Stimulated activated CD8-positive, alpha-beta memory T cell treated with anti-CD3 and anti-CD28 coated beads, Interleukin-15, amount 100 ng/mL, for 1 hour (primary cell): ENCODE data around the gene GGPS1.
A peak's percentile ranks its signal among the peaks of the same experiment; 100 is the strongest.
"Not testable (repeated sequence)": the region's sequence is repeated elsewhere in the genome, so short reads cannot be mapped to it uniquely, and the experiment has no call there.

ENCODE experiments used
- DNase-seq: peaks from one replicate; pipeline ENCODE4 v3.0.0-alpha.2; 2020; ENCODE audit warnings: low read depth

Gene GGPS1

DNA sequence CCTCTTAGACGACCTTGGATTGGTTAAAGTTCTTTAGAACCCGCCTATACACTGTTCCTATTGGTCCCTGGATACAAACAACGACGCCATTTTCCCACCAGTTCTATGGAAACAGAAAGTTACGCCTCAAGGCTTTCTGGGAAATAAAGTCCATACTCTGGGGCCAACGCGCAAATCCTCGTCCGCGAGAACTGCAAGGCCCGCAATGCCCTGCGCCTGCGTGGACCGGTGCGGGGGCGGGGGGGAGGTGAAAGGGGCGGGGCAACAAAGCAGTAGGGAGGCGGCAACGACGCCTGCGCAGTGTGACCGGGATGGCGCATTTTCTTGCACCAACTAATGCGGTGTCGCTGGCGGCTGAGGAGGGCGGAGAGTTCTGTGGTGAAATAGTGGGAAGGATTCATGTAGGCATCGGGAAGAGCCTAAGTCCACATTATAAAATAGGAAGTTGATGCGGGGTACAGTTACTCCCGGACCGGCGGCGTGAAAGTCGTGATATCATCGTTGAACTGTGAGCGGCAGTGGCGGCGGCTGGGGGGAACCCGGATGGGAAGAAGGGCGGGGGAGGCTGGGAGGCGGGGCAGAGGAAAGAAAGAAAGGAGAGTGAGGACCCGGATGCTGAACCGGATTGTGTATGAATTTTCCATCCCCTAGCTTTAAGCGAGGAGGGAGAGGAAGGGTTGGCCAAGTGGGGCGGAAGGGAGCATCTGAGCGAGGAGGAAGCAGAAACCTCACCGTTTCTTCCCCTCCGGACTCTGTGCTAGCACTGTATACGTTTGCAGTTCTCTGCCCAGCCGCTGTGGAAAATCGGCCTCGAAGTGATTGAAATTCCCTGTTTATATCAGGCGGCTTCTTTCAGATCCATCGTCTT, at the start of gene GGPS1:
Gene GGPS1 (plus strand): TSS at position 300 of the 868 bp plus-strand sequence. CDS start 6,695 bp downstream, outside the sequence.
- DNase-seq = peak; percentile 99

DNA sequence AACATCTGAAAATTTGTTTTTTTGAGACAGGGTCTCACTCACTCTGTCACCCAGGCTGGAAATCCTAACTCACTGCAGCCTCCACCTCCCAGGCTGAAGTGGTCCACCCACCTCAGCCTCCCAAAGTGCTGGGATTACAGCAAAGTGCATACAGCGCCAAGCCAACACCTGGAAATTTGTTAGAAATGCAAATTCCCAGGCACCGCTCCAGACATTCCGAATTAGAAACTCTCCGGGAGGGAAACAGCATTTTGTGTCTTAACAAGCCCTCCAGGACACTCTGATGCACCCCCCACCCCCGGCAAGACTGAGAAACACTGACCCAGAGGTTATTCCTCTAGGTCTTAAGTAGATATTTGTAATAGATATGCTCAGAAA, 49.5 kb upstream of the GGPS1 start:
- no peak for DNase-seq

DNA sequence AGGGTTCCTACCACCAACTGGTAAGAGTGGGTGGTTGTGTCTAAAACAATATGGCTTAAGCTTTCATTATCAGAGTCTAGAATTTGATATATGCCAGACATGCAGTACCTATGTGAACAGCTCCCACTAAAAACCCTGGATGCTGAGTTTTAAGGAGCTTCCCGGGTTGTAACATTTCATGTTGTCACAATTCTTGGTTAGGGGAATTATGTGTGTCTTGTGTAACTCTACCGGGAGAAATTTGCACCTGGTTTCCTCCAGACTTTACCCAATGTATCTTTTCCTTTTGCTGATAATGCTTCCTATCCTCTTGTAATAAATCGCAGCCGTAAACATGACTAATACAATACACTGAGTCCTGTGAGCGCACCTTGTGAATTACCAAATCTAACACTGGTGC, 48.7 kb upstream of the GGPS1 start:
- no peak for DNase-seq

DNA sequence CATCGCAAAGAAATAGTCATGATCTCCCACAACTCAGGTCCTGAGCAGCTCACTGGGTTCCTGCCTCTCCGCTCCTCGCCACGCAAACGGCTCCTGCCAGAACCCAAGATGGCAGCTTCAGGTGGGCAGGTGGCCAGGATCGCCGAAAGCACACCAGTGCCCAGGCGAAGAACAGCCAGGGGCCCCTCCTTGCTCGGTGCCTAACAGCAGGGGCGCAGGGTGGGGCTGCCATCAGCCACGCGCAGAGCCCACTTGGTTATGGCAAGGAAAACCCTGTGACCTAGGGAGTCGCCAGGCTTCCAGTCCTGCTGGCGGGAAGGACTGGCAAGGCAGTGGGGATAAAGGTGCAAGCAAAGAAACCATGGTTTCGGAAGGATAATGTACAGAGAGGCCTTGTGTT, 47.9 kb upstream of the GGPS1 start:
- DNase-seq = no peak

DNA sequence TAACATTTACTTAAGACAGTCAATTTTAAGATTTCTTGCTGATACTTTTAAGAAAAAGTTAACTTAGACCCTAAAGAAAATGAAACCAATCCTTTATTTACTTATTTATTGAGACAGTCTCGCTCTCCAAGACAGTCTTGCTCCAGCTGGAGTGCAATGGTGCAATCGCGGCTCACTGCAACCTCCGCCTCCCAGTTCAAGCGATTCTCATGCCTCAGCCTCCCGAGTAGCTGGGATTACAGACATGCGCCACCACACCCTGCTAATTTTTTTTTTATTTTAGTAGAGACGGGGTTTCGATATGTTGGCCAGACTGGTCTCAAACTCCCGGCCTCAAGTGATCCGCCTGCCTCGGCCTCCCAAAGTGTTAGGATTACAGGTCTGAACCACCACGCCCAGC, 44.7 kb upstream of the GGPS1 start:
- not testable (repeated sequence) for DNase-seq

DNA sequence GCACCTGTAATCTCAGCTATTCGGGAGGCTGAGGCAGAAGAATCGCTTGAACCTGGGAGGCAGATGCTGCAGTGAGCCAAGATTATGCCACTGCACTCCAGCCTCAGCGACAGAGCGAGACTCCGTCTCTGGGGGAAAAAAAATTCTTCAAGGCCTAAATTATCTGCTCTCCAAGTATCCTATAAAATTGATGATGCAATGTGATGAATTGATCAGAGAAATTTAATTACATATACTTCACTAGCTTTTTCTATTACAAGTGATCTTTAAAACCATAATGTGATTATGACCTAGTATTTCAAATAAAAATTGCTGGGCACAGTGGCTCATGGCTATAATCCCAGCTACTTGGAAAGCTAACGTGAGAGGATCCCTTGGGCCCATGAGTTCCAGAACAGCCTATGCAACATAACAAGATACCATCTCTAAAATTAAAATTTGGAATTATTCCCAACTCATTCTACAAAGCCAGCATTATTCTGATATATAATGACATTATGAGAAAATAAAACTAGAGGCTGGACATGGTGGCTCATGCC, 44.1 kb upstream of the GGPS1 start:
- no peak for DNase-seq

DNA sequence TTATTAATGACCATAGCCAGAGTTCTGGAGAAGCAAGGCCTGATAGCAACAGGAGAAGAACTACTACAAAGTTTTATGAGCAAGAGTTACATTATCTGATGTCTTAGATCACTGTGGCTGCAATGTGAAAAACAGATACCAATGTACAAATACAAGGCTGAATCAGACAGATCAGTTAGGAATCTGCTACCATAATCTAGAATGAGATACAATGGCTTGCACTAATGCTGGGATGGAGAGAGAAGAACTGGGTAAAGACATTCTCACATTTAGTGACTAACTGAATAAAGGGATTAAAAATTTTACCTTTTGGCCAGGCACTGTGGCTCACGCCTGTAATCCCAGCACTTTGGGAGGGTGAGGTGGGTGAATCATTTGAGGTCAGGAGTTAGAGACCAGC, 41.7 kb upstream of the GGPS1 start:
- DNase-seq = no peak

DNA sequence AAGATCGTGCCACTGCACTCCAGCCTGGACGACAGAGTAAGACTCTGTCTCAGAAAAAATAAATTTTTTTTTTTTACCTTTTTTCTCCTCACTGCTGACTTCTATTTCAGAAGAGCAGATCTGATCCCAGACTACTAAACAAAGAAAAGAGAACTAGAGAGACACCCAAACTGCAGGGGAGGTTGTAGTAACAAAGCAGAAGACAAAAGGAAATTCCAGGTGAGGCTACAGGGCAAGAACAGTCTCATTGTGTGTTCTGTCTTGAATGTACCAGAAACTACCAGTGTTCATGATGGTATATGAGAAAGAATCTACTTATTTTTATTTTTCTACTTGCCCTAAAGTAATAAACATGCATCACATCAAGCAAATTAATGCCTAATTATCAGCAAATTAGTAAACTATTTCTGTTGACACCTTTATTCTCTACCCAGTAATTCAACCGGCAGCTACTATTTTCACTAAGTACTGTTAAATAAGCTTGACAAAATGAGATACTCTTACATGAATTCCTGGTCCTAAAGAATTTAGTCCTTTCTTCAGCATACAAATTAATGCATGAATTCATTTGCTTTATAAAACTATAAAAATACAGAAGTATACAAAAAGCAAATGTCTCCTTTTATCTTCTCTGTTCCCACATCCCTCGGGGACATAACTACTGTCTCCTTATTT, 41.0 kb upstream of the GGPS1 start:
- DNase-seq = no peak

DNA sequence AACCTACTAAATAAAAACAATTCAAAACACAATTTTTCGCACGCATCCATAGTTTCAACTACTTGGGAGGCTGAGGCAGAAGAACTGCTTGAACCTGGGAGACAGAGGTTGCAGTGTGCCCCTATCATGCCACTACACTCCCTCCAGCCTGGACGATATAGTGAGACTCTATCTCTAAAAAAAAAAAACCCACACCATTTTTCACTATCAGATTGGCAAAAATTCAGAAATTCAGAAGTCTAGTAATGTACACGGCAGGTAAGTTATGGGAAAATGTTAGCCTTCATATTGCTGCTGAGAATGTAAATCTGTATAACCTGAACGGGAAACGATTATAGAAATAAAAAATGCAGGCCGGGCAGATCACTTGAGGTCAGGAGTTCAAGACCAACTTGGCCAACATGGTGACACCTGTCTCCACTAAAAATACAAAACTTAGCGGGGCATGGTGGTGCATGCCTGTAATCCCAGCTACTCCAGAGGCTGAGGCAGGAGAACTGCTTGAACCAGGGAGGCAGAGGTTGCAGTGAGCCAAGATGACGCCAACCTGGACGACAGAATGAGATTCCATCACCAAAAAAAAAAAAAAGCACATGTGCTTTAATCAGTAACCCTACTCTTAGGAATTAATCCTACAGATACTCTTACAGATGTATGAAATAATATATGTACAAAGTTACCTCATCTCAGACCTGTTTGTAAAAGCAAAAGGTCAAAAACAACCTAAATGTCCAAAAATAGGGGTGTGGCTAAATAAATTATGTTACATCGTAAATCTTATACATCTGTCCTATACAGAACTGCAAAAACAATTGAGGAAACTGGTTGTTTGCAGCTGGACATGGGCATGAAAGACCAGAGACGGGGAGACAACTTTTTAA, 38.3 kb upstream of the GGPS1 start:
- DNase-seq = no peak

DNA sequence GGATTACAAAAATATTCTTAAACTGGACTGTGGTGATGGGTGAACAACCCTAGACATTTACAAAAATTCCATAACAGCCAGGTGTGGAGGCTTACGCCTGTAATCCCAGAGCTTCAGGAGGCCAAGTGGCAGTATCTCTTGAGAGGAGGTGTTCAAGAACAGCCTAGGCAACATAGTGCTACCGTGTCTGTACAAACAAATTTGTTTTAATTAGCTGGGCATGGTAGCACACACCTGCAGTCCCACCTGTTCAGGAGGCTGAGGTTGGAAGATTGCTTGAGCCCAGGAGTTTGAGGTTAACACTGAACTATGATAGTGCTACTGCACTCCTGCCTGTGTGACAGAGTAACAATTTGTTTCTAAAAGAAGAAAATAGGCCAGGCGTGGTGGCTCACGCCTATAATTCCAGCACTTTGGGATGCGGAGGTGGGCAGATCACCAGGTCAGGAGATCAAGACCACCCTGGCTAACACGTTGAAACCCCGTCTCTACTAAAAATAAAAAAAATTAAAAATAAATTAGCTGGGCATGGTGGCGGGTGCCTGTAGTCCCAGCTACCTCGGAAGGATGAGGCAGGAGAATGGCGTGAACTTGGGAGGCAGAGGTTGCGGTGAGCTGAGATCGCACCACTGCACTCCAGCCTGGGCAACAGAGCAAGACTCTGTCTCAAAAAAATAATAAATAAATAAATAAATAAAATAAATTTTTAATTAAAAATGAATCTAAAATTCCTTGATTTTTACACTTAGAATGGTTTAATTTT, 37.4 kb upstream of the GGPS1 start:
- DNase-seq = no peak

DNA sequence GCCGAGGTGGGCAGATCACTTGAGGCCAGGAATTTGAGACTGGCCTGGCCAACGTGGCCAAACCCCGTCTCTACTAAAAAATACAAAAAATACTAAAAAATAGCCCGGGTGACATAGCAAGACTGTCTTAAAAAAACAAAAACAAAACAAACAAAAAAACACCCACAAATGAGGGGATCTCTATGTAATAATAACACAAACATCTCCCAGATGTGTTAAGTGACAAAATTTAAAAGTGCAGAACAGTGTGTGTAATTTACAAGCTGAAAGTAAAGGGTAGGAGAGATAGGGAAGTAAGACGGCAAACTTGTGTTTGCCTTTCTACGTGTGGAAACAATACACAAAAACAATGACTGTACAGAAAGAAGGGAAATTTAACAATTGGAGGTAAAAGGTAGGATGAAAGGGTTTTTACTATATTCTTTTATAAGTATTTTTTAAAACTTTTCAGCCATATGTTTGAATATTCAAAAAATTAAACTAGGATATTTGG, 36.7 kb upstream of the GGPS1 start:
- DNase-seq = no peak

DNA sequence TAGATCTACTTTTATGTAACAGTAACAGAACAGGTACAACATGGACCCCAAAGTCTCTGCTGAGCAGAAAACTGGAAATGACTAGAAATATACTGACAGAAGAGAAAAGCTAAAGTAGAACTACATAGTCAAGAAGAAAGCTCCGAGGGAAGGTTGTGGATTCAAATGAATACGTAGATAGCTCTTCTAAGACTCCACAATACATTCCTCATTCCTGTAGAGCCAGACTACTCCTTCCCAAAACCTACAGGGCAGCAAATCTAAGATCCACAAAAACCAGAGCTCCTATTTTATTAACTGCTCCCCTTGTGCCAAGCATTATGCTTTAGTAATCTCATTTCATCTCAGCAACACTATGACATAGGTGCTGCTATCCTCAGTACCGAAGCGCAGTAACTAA, 35.6 kb upstream of the GGPS1 start:
- DNase-seq = no peak

DNA sequence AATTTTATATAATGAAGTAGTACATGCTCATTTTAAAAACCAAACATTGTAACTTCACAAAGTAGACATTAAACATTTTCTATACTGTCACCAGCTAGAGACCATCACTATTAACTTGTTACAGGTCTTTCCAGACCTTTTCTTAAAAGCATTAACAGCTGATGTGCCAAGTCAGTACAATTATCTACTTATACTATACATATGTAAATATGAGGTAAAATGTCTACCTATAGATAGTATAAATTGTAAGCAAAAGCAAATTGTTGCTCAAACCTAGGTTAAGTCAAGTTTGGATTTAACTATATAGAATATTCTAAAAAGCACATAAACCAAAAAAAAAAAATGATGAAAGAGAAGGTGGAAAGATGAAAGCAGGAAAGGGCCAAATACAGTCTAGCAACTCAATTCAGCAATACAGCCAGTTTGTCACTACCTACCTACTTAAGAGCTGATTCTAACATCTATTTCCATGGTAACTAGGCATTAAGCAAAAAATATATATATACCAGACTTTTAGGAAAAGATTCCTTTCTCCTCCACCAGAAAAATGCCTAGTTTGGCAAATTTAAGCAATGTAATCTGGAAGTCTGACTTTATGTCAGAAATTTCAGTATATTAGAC, 34.9 kb upstream of the GGPS1 start:
- no peak for DNase-seq

DNA sequence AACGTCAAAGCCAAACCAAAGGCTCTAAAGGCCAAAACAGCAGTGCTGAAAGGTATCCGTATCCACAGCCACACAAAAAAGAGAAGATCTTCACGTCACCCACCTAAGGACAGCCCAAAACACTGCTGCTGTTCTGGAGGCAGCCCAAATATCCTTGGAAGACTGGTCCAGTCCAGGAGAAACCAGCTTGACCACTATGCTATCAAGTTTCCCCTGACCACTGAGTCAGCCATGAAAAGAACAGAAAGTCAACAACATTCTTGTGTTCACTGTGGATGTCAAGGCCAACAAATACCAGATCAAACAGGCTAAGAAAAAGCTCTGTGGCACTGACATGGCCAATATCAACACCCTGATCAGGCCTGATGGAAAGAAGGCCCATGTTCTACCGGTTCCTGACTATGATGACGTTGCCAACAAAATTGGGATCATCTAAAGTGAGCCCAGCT, 32.4 kb upstream of the GGPS1 start:
- no peak for DNase-seq

DNA sequence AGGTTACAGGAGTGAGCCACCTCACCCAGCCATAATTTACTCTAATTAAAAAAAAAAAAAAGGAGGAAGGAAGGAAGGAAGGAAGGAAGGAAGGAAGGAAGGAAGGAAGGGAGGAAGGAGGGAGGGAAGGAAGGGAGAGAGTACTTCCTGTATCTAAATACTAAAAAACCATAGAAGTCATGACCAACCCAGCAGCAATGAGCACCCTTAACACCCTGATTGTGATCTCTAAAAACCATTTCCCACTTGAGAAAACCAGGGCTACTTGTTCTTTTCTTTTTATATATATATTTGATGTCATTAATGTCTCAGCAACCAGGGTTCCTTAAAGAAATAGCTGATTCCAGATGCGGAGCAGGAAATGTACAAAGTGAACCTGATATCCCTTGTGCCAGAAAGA, 31.6 kb upstream of the GGPS1 start:
- no peak for DNase-seq

DNA sequence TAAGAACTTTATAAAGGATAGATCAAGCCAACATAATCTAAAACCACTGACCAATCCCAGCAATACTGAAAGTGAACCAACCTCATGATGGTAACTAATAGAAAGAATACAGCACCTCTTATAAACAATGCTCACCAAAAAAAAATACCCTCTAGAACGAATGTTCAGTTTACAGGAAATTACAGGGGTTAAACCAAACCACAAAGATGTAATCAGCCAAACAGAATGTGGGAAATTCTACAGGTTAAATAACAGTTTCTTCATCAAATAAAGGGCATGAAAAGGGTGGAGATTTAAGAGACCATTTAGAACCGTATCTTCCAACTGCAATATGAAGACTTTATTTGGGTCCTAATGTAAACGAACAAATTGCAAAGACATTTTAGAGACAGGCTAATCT, 30.8 kb upstream of the GGPS1 start:
- no peak for DNase-seq

DNA sequence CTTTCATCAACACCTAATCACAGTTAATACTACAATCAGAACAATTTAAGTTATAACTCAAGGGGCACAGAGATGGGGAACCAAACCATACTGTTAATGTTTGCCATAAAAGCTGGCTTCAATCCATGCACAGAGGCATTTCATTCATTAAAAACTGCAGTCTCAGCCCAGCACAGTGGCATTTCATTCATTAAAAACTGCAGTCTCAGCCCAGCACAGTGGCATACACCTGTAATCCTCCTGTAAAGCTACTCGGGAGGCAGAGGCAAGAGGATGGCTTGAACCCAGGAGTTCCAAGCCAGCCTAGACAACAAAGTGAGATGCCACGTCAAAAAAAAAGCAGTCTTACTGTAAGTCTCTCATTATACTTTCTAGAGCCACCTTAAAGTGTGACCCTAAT, 29.6 kb upstream of the GGPS1 start:
- DNase-seq = no peak

DNA sequence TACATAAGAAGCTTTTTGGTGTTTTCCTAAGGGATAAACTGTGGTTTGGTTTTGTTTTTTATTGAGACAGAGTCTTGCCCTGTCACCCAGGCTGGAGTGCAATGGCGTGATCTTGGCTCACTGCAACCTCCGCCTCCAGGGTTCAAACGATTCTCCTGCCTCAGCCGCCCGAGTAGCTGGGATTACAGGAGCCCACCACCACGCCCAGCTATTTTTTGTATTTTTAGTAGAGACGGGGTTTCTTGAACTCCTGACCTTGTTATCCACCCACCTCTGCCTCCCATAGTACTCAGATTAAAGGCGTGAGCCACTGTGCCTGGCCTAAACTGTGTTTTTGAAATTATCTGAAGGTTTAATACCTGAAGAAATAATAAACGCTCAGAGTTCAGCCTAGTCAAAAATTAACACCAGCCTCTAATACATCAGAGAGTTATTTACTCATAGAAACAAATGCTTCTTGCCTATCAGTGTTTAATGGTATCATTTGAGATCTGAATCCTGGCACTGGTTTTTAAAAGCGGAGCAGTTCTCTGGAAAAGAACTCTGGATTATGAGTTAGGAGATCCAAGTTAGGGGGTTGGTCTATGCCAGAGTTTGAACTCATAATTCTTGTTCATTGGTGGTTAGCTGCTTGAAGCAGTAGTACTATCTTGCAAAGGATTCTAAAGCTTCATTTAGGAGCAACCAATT, 29.1 kb upstream of the GGPS1 start:
- DNase-seq = no peak

DNA sequence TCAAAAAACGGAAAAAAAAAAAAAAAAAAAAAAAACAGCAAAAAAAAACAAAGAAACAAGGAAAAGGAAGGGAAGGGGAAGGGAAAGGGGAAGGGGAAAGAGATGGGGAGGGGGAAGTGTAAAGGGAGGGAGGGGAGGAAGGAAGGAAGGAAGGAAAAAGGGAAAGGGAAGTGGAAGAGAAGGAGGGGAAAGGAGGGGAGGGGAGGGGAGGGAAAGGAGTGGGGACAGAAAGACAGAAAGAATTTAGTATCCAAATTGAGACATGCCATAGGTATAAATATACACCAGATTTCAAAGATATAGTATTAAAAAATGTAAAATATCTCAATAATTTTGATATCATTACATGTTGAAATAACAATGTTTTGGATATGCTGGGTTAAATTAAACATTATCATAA, 26.2 kb upstream of the GGPS1 start:
- DNase-seq = no peak
